Activated B cell treated with CpG ODN at 0.5 μM for 24 hours (primary cell): ENCODE results near the gene RBMS1. TPM values are rescaled to one million over a fixed set of nuclear protein-coding genes. Genes with fewer than 3 reads are reported as not detected.

Experiments
- ATAC-seq: fragments of 200-7000 bp; cut with Tn5 transposase; one replicate; pipeline ENCODE4 v1.10.0; 2021; ENCODE audit warnings: low read depth, mild to moderate bottlenecking, moderate library complexity
- CTCF ChIA-PET: fragments of 350-600 bp; sonication (Branson Sonifier 250); formaldehyde crosslinking; loops from one replicate; lab custom pipeline; 2021; ENCODE audit warnings: antibody characterized with exemption; lab: Charles Lee
- POLR2A ChIA-PET: fragments of 350-600 bp; sonication (Branson Sonifier 250); formaldehyde crosslinking; loops from one replicate; lab custom pipeline; 2021; ENCODE audit warnings: antibody characterized with exemption; lab: Charles Lee
- DNase-seq: peaks from one replicate; pipeline ENCODE4 v3.0.0; 2022
- H3K27ac Mint-ChIP-seq: one replicate; pipeline ENCODE4 v1.8.0; 2020; ENCODE audit warnings: mixed read lengths
- H3K27me3 Mint-ChIP-seq: one replicate; pipeline ENCODE4 v1.8.0; 2021; ENCODE audit warnings: mixed read lengths
- H3K36me3 Mint-ChIP-seq: one replicate; pipeline ENCODE4 v1.8.0; 2021; ENCODE audit warnings: low read depth, mixed read lengths
- H3K4me1 Mint-ChIP-seq: one replicate; pipeline ENCODE4 v1.8.0; 2021; ENCODE audit warnings: mixed read lengths
- H3K4me3 Mint-ChIP-seq: one replicate; pipeline ENCODE4 v1.8.0; 2020; ENCODE audit warnings: mild to moderate bottlenecking, mixed read lengths
- H3K9me3 Mint-ChIP-seq: one replicate; pipeline ENCODE4 v1.8.0; 2020; ENCODE audit warnings: mixed read lengths
- intact Hi-C: fragments of 100-400 bp; cut with micrococcal nuclease; formaldehyde crosslinking; loops from one replicate; pipeline ENCODE4 v1.15.1; 2024
- total RNA-seq: library from RNA; stranded (reverse); gene quantifications from 2 replicates; pipeline ENCODE4 v1.2.3, GENCODE V29; 2022
- TF ChIP-seq, protein P1 (sequence below): fragments of 200-600 bp; IDR thresholded peaks from one replicate; pipeline ENCODE4 v1.8.0; 2022; ENCODE audit warnings: antibody characterized with exemption, mild to moderate bottlenecking

RBMS1 gene
- total RNA-seq, 1 donor from 2014 or later: 30.9 TPM

GRCh38 chr2:160390544-160391455 is 102.8 kb downstream of the RBMS1 start:
- TF ChIP-seq, protein P1, sequence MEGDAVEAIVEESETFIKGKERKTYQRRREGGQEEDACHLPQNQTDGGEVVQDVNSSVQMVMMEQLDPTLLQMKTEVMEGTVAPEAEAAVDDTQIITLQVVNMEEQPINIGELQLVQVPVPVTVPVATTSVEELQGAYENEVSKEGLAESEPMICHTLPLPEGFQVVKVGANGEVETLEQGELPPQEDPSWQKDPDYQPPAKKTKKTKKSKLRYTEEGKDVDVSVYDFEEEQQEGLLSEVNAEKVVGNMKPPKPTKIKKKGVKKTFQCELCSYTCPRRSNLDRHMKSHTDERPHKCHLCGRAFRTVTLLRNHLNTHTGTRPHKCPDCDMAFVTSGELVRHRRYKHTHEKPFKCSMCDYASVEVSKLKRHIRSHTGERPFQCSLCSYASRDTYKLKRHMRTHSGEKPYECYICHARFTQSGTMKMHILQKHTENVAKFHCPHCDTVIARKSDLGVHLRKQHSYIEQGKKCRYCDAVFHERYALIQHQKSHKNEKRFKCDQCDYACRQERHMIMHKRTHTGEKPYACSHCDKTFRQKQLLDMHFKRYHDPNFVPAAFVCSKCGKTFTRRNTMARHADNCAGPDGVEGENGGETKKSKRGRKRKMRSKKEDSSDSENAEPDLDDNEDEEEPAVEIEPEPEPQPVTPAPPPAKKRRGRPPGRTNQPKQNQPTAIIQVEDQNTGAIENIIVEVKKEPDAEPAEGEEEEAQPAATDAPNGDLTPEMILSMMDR: no peak
- peak overlapping the region; percentile 46 for H3K27ac Mint-ChIP-seq
- intact Hi-C loops: no loop called here
- DNase-seq (no peak), ATAC-seq (no peak)
- peaks cover 6% of the 10 kb centered on the region for H3K36me3 Mint-ChIP-seq
- no peaks in the 10 kb centered on the region for H3K27me3 Mint-ChIP-seq
- POLR2A ChIA-PET: no interaction called here
- no peaks in the 10 kb centered on the region for H3K9me3 Mint-ChIP-seq
- H3K4me1 Mint-ChIP-seq: peaks cover 76% of the 10 kb centered on the region
- CTCF ChIA-PET: interaction anchor here (1.6 kb wide), 1 partner anchor 39 kb away, joined by 4 read pairs; no protein-coding TSS in a partner anchor
- H3K4me3 Mint-ChIP-seq: no peak overlapping the region

DNA sequence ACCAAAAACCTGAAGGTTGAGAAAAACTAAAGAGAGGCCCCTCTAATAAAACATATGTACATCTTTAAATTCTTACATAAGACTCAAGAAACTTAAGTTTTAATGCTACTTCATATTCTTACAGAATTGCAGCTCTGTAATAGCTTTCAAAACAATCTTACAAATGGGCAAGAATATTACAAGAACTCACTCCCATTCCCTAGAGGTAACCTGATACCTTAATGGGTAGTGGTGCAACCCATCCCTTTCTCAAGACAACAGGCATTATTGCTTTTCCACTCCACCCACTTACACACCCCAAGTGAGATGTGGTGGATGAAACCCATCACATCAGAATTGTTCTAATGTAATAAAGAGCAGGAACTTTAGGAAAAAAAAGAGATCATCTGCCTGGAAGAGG is 103.7 kb downstream of the RBMS1 start:
- Mint-ChIP-seq H3K9me3 (no peaks in the 10 kb centered on the region), H3K36me3 (peaks cover 5% of the 10 kb centered on the region), H3K4me3 (no peak overlapping the region), H3K4me1 (peaks cover 69% of the 10 kb centered on the region), H3K27me3 (no peaks in the 10 kb centered on the region), H3K27ac (no peak overlapping the region)
- intact Hi-C loops: loop anchor here (2.0 kb wide), 2 partner anchors 17 to 19 kb away; no protein-coding TSS in a partner anchor
- TF ChIP-seq, protein P1: no peak
- ATAC-seq (no peak), DNase-seq (no peak)
- ChIA-PET CTCF (interaction anchor here (1.6 kb wide), 1 partner anchor 39 kb away, joined by 4 read pairs; no protein-coding TSS in a partner anchor), POLR2A (no interaction called here)

- H3K36me3 Mint-ChIP-seq: peaks cover 5% of the 10 kb centered on the region
- ATAC-seq (peak; percentile 66), DNase-seq (no peak)
- peaks cover 57% of the 10 kb centered on the region for H3K4me1 Mint-ChIP-seq
- H3K9me3 Mint-ChIP-seq: no peaks in the 10 kb centered on the region
- H3K4me3 Mint-ChIP-seq: peak overlapping the region; percentile 59
- intact Hi-C loops: loop anchor here (2.0 kb wide), 2 partner anchors 18 kb away; no protein-coding TSS in a partner anchor
- TF ChIP-seq, protein P1: no peak
- H3K27me3 Mint-ChIP-seq: no peaks in the 10 kb centered on the region
- ChIA-PET POLR2A (interaction anchor here (0.9 to 1.1 kb wide), 2 partner anchors 12 to 19 kb away, joined by 4 to 5 read pairs; no protein-coding TSS in a partner anchor), CTCF (interaction anchor here (1.3 kb wide), 1 partner anchor 40 kb away, joined by 3 read pairs; no protein-coding TSS in a partner anchor)
- peak overlapping the region; percentile 0 for H3K27ac Mint-ChIP-seq
Observed at GRCh38 chr2:160388464-160389263, 104.9 kb downstream of the RBMS1 start.

DNA sequence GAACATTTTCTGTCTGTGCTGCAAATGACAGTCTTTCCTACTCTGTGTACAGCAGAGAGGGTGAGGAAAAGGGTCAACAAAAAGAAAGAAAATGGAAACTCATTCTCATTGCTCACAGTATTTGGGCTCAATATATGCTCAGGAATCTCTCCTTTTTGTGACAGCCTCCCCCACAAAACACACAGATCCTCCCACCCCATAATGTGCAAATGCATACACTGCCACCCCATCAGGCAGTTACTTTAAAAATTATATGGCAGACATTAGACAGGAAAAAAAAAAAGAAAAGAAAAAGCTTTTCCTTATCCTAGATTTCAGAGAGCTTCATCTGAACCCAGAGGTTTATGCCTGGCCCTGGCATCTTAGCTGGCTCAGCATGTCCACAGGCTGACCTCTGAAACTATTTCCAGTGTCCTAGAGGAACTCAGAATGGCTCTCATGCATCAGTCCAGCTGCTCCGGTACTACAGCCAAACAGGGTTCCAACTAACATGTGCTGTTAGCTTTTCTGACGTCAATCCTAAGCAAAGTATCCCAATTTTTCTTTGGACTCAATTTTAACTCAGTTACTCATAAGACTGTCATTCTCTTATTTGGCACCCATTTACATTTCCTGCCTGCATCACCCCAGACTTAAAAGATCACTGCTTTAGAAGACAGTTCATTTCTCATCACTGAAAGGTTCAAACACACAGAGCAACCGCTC is 105.9 kb downstream of the RBMS1 start:
- DNase-seq: no peak
- no peak for ATAC-seq
- Mint-ChIP-seq H3K27me3 (no peaks in the 10 kb centered on the region), H3K27ac (no peak overlapping the region), H3K4me1 (peaks cover 49% of the 10 kb centered on the region), H3K4me3 (no peak overlapping the region), H3K9me3 (no peaks in the 10 kb centered on the region), H3K36me3 (peaks cover 5% of the 10 kb centered on the region)
- ChIA-PET POLR2A (interaction anchor here (1.1 to 1.5 kb wide), 2 partner anchors 19 to 20 kb away, joined by 3 to 4 read pairs; no protein-coding TSS in a partner anchor), CTCF (interaction anchor here (1.3 kb wide), 1 partner anchor 41 kb away, joined by 3 read pairs; no protein-coding TSS in a partner anchor)
- intact Hi-C loops: loop anchor here (2.0 kb wide), 2 partner anchors 17 to 19 kb away; no protein-coding TSS in a partner anchor
- TF ChIP-seq, protein P1: no peak
